MM.1S (cell line): ENCODE results near the gene RRH.

Experiments
- DNase-seq: peaks from one replicate; pipeline ENCODE4 v3.0.0-alpha.2; 2015
- H2AFZ ChIP-seq: fragments of 300-600 bp; sonication (generic); 2 replicates; pipeline ENCODE4 v1.6.0; 2016; ENCODE audit warnings: antibody characterized with exemption, low read length
- H3F3A ChIP-seq: fragments of 300-600 bp; sonication (generic); 2 replicates; pipeline ENCODE4 v1.6.1; 2016; ENCODE audit warnings: mild to moderate bottlenecking, antibody characterized with exemption, low read length, moderate library complexity, mixed read lengths; ENCODE audit not compliant: insufficient read depth
- H3K27ac ChIP-seq: fragments of 300-600 bp; sonication (generic); 2 replicates; pipeline ENCODE4 v1.5.1; 2016; ENCODE audit warnings: mild to moderate bottlenecking, low read length
- H3K27me3 ChIP-seq: fragments of 300-600 bp; sonication (generic); replicated peaks from 2 replicates; pipeline ENCODE4 v1.6.0; 2016; ENCODE audit warnings: low read length; ENCODE audit not compliant: insufficient read depth
- H3K36me3 ChIP-seq: fragments of 300-600 bp; sonication (generic); replicated peaks from 2 replicates; pipeline ENCODE4 v1.6.1; 2016; ENCODE audit warnings: mild to moderate bottlenecking, low read length, mixed read lengths; ENCODE audit not compliant: insufficient read depth
- H3K4me1 ChIP-seq: fragments of 300-600 bp; sonication (generic); 2 replicates; pipeline ENCODE4 v1.6.1; 2016; ENCODE audit warnings: low read length, mixed read lengths
- H3K4me2 ChIP-seq: fragments of 300-600 bp; sonication (generic); 2 replicates; pipeline ENCODE4 v1.6.0; 2016; ENCODE audit warnings: low read depth, low read length
- H3K4me3 ChIP-seq: fragments of 300-600 bp; sonication (generic); 2 replicates; pipeline ENCODE4 v1.5.1; 2016; ENCODE audit warnings: low read length, mixed read lengths
- H3K79me2 ChIP-seq: fragments of 300-600 bp; sonication (generic); 2 replicates; pipeline ENCODE4 v1.6.1; 2016; ENCODE audit warnings: mixed run types, low read length, mixed read lengths
- H3K9ac ChIP-seq: fragments of 300-600 bp; sonication (generic); 2 replicates; pipeline ENCODE4 v1.6.1; 2016; ENCODE audit warnings: low read length, mixed read lengths
- H3K9me2 ChIP-seq: fragments of 300-600 bp; sonication (generic); replicated peaks from 2 replicates; pipeline ENCODE4 v1.6.1; 2016; ENCODE audit warnings: mild to moderate bottlenecking, low read length, mixed read lengths; ENCODE audit not compliant: insufficient read depth
- H3K9me3 ChIP-seq: fragments of 300-600 bp; sonication (generic); replicated peaks from 2 replicates; pipeline ENCODE4 v1.6.1; 2016; ENCODE audit warnings: mild to moderate bottlenecking, low read length, mixed read lengths; ENCODE audit not compliant: insufficient read depth
- H4K20me1 ChIP-seq: fragments of 300-600 bp; sonication (generic); 2 replicates; pipeline ENCODE4 v1.6.1; 2016; ENCODE audit warnings: mild to moderate bottlenecking, low read length, moderate library complexity, mixed read lengths; ENCODE audit not compliant: insufficient read depth
- EZH2 ChIP-seq: fragments of 300-600 bp; sonication (generic); optimal IDR thresholded peaks from 2 replicates; pipeline ENCODE3; 2017; ENCODE audit warnings: low read depth, mild to moderate bottlenecking, antibody characterized with exemption, low read length, mixed read lengths
- EZH2phosphoT487 ChIP-seq: fragments of 300-600 bp; sonication (generic); IDR thresholded peaks from 2 replicates; pipeline ENCODE4 v1.6.1; 2018; ENCODE audit warnings: antibody characterized with exemption, low read length
- TF ChIP-seq, protein P1 (sequence below): fragments of 300-600 bp; sonication (generic); IDR thresholded peaks from 2 replicates; pipeline ENCODE4 v1.5.1; 2016; ENCODE audit warnings: antibody characterized with exemption, low read length, mixed read lengths

Gene RRH

DNA sequence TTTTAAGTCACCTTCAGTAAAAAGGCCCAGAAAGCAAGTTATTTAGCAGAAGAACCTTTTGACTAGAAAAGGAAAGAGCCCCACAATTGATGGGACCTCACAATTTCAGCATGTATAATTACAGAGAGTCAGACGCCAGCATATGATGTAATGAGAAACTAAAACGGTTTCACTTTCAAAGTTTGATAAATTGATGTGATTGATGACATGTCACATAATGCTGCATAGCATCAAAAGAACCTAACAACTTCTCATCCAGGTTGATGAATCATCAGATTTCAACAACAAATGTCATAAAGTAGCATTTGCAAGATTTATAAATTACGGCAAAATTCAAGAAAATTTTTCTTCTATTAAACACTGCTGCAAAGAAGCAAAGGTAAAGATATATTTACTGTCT, 16.1 kb upstream of the RRH start:
- Histone ChIP-seq H3K4me3 (no peak overlapping the region), H3K36me3 (no peaks in the 10 kb centered on the region), H3K9me3 (no peaks in the 10 kb centered on the region), H3K79me2 (peaks cover 12% of the 10 kb centered on the region), H3K9me2 (no peaks in the 10 kb centered on the region), H4K20me1 (no peaks in the 10 kb centered on the region), H3F3A (peaks cover 4% of the 10 kb centered on the region; the same call in 1 of the 2 replicates), H3K4me2 (no peak overlapping the region), H3K27ac (no peak overlapping the region), H2AFZ (no peak overlapping the region), H3K4me1 (0 out of 2 replicates have a peak, but pooled peaks cover 3% of the 10 kb centered on the region), H3K9ac (no peak overlapping the region), H3K27me3 (no peaks in the 10 kb centered on the region)
- DNase-seq = no peak
- TF ChIP-seq EZH2 (no peak), EZH2phosphoT487 (no peak)
- TF ChIP-seq, protein P1, sequence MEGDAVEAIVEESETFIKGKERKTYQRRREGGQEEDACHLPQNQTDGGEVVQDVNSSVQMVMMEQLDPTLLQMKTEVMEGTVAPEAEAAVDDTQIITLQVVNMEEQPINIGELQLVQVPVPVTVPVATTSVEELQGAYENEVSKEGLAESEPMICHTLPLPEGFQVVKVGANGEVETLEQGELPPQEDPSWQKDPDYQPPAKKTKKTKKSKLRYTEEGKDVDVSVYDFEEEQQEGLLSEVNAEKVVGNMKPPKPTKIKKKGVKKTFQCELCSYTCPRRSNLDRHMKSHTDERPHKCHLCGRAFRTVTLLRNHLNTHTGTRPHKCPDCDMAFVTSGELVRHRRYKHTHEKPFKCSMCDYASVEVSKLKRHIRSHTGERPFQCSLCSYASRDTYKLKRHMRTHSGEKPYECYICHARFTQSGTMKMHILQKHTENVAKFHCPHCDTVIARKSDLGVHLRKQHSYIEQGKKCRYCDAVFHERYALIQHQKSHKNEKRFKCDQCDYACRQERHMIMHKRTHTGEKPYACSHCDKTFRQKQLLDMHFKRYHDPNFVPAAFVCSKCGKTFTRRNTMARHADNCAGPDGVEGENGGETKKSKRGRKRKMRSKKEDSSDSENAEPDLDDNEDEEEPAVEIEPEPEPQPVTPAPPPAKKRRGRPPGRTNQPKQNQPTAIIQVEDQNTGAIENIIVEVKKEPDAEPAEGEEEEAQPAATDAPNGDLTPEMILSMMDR = no peak

DNA sequence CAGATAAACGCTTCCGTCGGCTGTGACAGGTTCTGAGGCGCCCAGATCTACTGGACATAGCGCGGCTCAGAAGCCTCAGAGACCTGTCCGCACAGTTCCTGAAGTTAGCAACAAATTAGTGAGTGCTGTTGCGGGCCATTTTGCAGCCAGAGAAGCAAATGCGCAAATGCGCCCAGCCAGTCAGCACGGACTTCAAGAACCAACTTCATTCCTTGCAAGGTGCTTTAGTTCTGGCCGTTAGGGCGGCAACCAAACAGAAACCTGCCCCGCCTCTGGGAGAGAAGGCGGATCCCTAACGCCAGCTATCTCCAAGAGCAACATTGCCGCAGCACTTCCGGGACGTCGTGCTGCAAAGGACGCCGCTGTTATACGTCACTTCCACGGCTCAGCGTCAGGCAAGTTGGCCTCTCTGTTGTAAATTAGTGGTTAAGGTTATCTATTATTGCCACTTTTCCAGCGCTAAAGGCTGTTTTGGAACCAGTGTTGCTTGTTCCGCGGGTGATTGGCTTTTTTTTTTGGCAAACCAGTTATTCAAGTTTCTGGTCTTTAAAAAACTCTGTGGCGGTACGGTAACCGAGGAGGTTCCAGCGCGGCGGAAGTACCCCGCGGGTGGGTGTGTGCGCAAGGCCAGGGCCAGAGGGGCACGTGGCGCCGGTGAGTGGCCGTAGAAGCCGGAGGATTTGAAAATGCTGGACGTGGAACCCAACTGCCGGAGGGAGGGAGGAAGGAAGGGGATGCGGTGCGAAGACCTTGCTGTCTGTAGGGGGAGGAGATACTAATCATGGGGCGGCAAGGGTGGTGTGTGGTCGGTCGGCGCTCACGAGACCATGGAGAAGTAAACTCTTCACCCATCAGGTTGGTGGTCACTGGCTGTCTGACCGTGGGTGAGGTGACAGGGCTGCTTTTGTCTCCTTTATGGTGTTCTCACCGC, 12.4 kb upstream of the RRH start, which contains the start of gene GAR1:
Gene GAR1, plus strand, starts transcription at position 612 of the 931 bp plus-strand sequence. CDS start 403 bp downstream, outside the sequence.
- H3K4me1 ChIP-seq = 0 out of 2 replicates have a peak, but pooled peaks cover 8% of the 10 kb centered on the region
- no peaks in the 10 kb centered on the region for H4K20me1 ChIP-seq
- H3K27me3 ChIP-seq = no peaks in the 10 kb centered on the region
- no peaks in the 10 kb centered on the region for H3K9me3 ChIP-seq
- peak within 1 kb of the TSS; percentile 74; the same call in 1 of the 2 replicates for H3K27ac ChIP-seq
- peak; percentile 97 for DNase-seq
- H3F3A ChIP-seq = peaks cover 4% of the 10 kb centered on the region; the same call in 1 of the 2 replicates
- H3K79me2 ChIP-seq = peaks cover 37% of the 10 kb centered on the region
- peak within 1 kb of the TSS; percentile 81 for H3K9ac ChIP-seq
- TF ChIP-seq, protein P1 = no peak
- TF ChIP-seq EZH2 (no peak), EZH2phosphoT487 (no peak)
- peak within 1 kb of the TSS; percentile 62 for H3K4me2 ChIP-seq
- H3K36me3 ChIP-seq = 0 out of 2 replicates have a peak, but pooled peaks cover 5% of the 10 kb centered on the region
- peak within 1 kb of the TSS; percentile 74 for H2AFZ ChIP-seq
- H3K4me3 ChIP-seq = peak within 1 kb of the TSS; percentile 90
- no peaks in the 10 kb centered on the region for H3K9me2 ChIP-seq

GRCh38 chr4:109816082-109816442, 11.7 kb upstream of the RRH start:
- peaks cover 38% of the 10 kb centered on the region for H3K79me2 ChIP-seq
- peak overlapping the region; percentile 90 for H3K4me3 ChIP-seq
- no peaks in the 10 kb centered on the region for H3K9me2 ChIP-seq
- peak overlapping the region; percentile 74; the same call in 1 of the 2 replicates for H3K27ac ChIP-seq
- no peak for TF ChIP-seq EZH2phosphoT487
- TF ChIP-seq, protein P1 = no peak
- TF ChIP-seq EZH2 = no peak
- 0 out of 2 replicates have a peak, but pooled peaks cover 8% of the 10 kb centered on the region for H3K4me1 ChIP-seq
- no peaks in the 10 kb centered on the region for H3K9me3 ChIP-seq
- H3F3A ChIP-seq = peaks cover 4% of the 10 kb centered on the region; the same call in 1 of the 2 replicates
- peaks cover 5% of the 10 kb centered on the region; the same call in 1 of the 2 replicates for H3K36me3 ChIP-seq
- peak; percentile 13 for DNase-seq
- H4K20me1 ChIP-seq = no peaks in the 10 kb centered on the region
- H3K4me2 ChIP-seq = peak overlapping the region; percentile 62
- peak overlapping the region; percentile 81 for H3K9ac ChIP-seq
- H2AFZ ChIP-seq = peak overlapping the region; percentile 74
- H3K27me3 ChIP-seq = no peaks in the 10 kb centered on the region
